GM12892 (cell line): ENCODE data around the gene TNFRSF6B.

Experiments used
- DNase-seq: peaks from one replicate; pipeline ENCODE4 v3.0.0; 2011; ENCODE audit not compliant: insufficient read length
- FAIRE-seq: peaks from 2 replicates; lab custom pipeline; 2011; peaks lifted over from hg19 to GRCh38; lab: Jason Lieb, UNC
- POLR2A ChIP-seq: IDR thresholded peaks from 2 replicates; pipeline ENCODE4 v1.6.1; 2011; ENCODE audit warnings: low read depth, low read length, control low read depth
- POLR2AphosphoS5 ChIP-seq: IDR thresholded peaks from 2 replicates; pipeline ENCODE4 v1.6.1; 2011; ENCODE audit warnings: low read depth, low read length, control low read depth
- TAF1 ChIP-seq: IDR thresholded peaks from 2 replicates; pipeline ENCODE4 v1.6.1; 2011; ENCODE audit warnings: low read depth, mild to moderate bottlenecking, control low read depth, low read length, borderline replicate concordance

TNFRSF6B gene

GRCh38 chr20:63689046-63690002 lies 7.1 kb upstream of the TNFRSF6B start:
- TF ChIP-seq POLR2AphosphoS5 (no peak), POLR2A (no peak), TAF1 (no peak)
- FAIRE-seq (no peak), DNase-seq (no peak)

- TF ChIP-seq POLR2AphosphoS5 (no peak), POLR2A (no peak), TAF1 (no peak)
- no peak for FAIRE-seq
- DNase-seq, result no peak
Measured at GRCh38 chr20:63690003-63690897, 6.2 kb upstream of the TNFRSF6B start.

- no peak for TF ChIP-seq POLR2A
- no peak for TF ChIP-seq POLR2AphosphoS5
- no peak for TF ChIP-seq TAF1
- DNase-seq (no peak), FAIRE-seq (no peak)
Measured at GRCh38 chr20:63690898-63691710, 5.3 kb upstream of the TNFRSF6B start.

- DNase-seq, result no peak
- TF ChIP-seq POLR2A (no peak), TAF1 (no peak), POLR2AphosphoS5 (no peak)
- FAIRE-seq, result no peak
Measured at GRCh38 chr20:63691711-63692435, 4.6 kb upstream of the TNFRSF6B start.

- DNase-seq (no peak), FAIRE-seq (no peak)
- TF ChIP-seq POLR2AphosphoS5 (no peak), POLR2A (no peak), TAF1 (no peak)
Measured at GRCh38 chr20:63692436-63693082, 3.9 kb upstream of the TNFRSF6B start.

GRCh38 chr20:63693083-63693732 lies 3.2 kb upstream of the TNFRSF6B start:
- DNase-seq (no peak), FAIRE-seq (peak; percentile 17)
- TF ChIP-seq POLR2AphosphoS5, result no peak
- TF ChIP-seq POLR2A, result no peak

- TF ChIP-seq TAF1 (no peak), POLR2AphosphoS5 (no peak), POLR2A (no peak)
- no peak for FAIRE-seq
- no peak for DNase-seq
Measured at GRCh38 chr20:63693733-63694583, 2.5 kb upstream of the TNFRSF6B start.

GRCh38 chr20:63694584-63695423 lies 1.6 kb upstream of the TNFRSF6B start:
- DNase-seq (peak; percentile 19), FAIRE-seq (no peak)
- TF ChIP-seq TAF1 (no peak), POLR2AphosphoS5 (no peak), POLR2A (no peak)
